Neuronal stem cell (in vitro differentiated cells): Measurements from ENCODE around the gene UPF2.

Experiments used
- DNase-seq: peaks from one replicate; pipeline ENCODE4 v3.0.0-alpha.2; 2013; ENCODE audit warnings: low spot score
- H2AFZ ChIP-seq: one replicate; pipeline ENCODE4 v1.6.1; 2013; ENCODE audit warnings: mild to moderate bottlenecking, low read length, inconsistent platforms
- H2AK5ac ChIP-seq: 2 replicates; pipeline ENCODE4 v1.6.1; 2013; ENCODE audit warnings: low read depth, mild to moderate bottlenecking, inconsistent platforms, low read length, moderate library complexity, mixed read lengths
- H2BK120ac ChIP-seq: 2 replicates; pipeline ENCODE4 v1.6.1; 2013; ENCODE audit warnings: low read depth, mild to moderate bottlenecking, inconsistent platforms, low read length, moderate library complexity, mixed read lengths
- H2BK12ac ChIP-seq: one replicate; pipeline ENCODE4 v1.6.1; 2013; ENCODE audit warnings: low read length, inconsistent platforms
- H2BK15ac ChIP-seq: 2 replicates; pipeline ENCODE4 v1.6.1; 2013; ENCODE audit warnings: mild to moderate bottlenecking, low read length, inconsistent platforms, mixed read lengths
- H2BK5ac ChIP-seq: one replicate; pipeline ENCODE4 v1.6.1; 2013; ENCODE audit warnings: inconsistent platforms, mild to moderate bottlenecking, low read length, moderate library complexity
- H3K14ac ChIP-seq: one replicate; pipeline ENCODE4 v1.6.1; 2013; ENCODE audit warnings: low read length, inconsistent platforms
- H3K18ac ChIP-seq: 2 replicates; pipeline ENCODE4 v1.6.1; 2013; ENCODE audit warnings: low read length, inconsistent platforms
- H3K23ac ChIP-seq: 2 replicates; pipeline ENCODE4 v1.6.1; 2013; ENCODE audit warnings: low read depth, mild to moderate bottlenecking, mixed read lengths, low read length, inconsistent platforms; ENCODE audit not compliant: poor library complexity
- H3K27ac ChIP-seq: replicated peaks from 3 replicates; pipeline ENCODE4 v1.5.1; 2013; ENCODE audit warnings: low read length, inconsistent platforms
- H3K27me3 ChIP-seq, 3 experiments: 2 replicates each; pipeline ENCODE4 v1.6.1; 2013; ENCODE audit warnings: low read length in 3 of 3, mild to moderate bottlenecking in 2 of 3, inconsistent platforms in 1 of 3, low read depth in 1 of 3, mixed read lengths in 1 of 3, moderate library complexity in 1 of 3; ENCODE audit not compliant: control insufficient read depth in 3 of 3, insufficient read depth in 3 of 3
- H3K36me3 ChIP-seq, 2 donors: replicated peaks in 1 of 2; 2 replicates each; pipeline ENCODE4 v1.6.1; 2013; ENCODE audit warnings: low read length in 2 of 2; ENCODE audit not compliant: control insufficient read depth in 2 of 2, insufficient read depth in 2 of 2
- H3K4ac ChIP-seq: 2 replicates; pipeline ENCODE4 v1.6.1; 2013; ENCODE audit warnings: inconsistent platforms, mild to moderate bottlenecking, low read length, moderate library complexity
- H3K4me1 ChIP-seq, 2 donors: 1 replicate in 1 of 2; 2 replicates in 1 of 2; pipeline ENCODE4 v1.6.1; 2013; ENCODE audit warnings: low read length in 2 of 2, low read depth in 1 of 2; ENCODE audit not compliant: control insufficient read depth in 2 of 2, insufficient read depth in 1 of 2
- H3K4me2 ChIP-seq: one replicate; pipeline ENCODE4 v1.6.1; 2013; ENCODE audit warnings: mild to moderate bottlenecking, low read length, inconsistent platforms; ENCODE audit not compliant: insufficient read depth, poor library complexity, severe bottlenecking
- H3K4me3 ChIP-seq, 2 donors: 2 replicates each; pipeline ENCODE4 v1.5.1; 2013; ENCODE audit warnings: low read length in 2 of 2, mild to moderate bottlenecking in 2 of 2, inconsistent platforms in 1 of 2, moderate library complexity in 1 of 2
- H3K79me1 ChIP-seq: one replicate; pipeline ENCODE4 v1.6.1; 2013; ENCODE audit warnings: low read depth, mild to moderate bottlenecking, inconsistent platforms, low read length, moderate library complexity
- H3K9ac ChIP-seq: one replicate; pipeline ENCODE4 v1.6.1; 2013; ENCODE audit warnings: mild to moderate bottlenecking, low read depth, low read length, inconsistent platforms; ENCODE audit not compliant: poor library complexity
- H3K9me3 ChIP-seq, 2 donors: replicated peaks in 1 of 2; 2 replicates each; pipeline versions ENCODE3 to v1.6.1; 2013; ENCODE audit warnings: low read length in 2 of 2, mild to moderate bottlenecking in 2 of 2, inconsistent platforms in 1 of 2, low read depth in 1 of 2, mixed read lengths in 1 of 2, moderate library complexity in 1 of 2; ENCODE audit not compliant: control insufficient read depth in 2 of 2, insufficient read depth in 1 of 2
- H4K8ac ChIP-seq: one replicate; pipeline ENCODE4 v1.6.1; 2013; ENCODE audit warnings: low read depth, mild to moderate bottlenecking, inconsistent platforms, low read length, moderate library complexity
- H4K91ac ChIP-seq: one replicate; pipeline ENCODE4 v1.6.1; 2013; ENCODE audit warnings: low read length, low read depth, mild to moderate bottlenecking, inconsistent platforms; ENCODE audit not compliant: poor library complexity
- WGBS, 2 donors: extraction: QIAGEN DNeasy Blood & Tissue Kit; methylation state at CpG; one replicate each; pipeline ENCODE4 v1.1.7; 2013; ENCODE audit warnings: missing lambda C conversion rate in 2 of 2, mixed read lengths in 1 of 2; ENCODE audit not compliant: insufficient read length in 2 of 2, insufficient replicate concordance in 1 of 2; ENCODE audit errors: extremely low coverage in 2 of 2; 5-methylcytosine and 5-hydroxymethylcytosine counted together

Gene UPF2

DNA sequence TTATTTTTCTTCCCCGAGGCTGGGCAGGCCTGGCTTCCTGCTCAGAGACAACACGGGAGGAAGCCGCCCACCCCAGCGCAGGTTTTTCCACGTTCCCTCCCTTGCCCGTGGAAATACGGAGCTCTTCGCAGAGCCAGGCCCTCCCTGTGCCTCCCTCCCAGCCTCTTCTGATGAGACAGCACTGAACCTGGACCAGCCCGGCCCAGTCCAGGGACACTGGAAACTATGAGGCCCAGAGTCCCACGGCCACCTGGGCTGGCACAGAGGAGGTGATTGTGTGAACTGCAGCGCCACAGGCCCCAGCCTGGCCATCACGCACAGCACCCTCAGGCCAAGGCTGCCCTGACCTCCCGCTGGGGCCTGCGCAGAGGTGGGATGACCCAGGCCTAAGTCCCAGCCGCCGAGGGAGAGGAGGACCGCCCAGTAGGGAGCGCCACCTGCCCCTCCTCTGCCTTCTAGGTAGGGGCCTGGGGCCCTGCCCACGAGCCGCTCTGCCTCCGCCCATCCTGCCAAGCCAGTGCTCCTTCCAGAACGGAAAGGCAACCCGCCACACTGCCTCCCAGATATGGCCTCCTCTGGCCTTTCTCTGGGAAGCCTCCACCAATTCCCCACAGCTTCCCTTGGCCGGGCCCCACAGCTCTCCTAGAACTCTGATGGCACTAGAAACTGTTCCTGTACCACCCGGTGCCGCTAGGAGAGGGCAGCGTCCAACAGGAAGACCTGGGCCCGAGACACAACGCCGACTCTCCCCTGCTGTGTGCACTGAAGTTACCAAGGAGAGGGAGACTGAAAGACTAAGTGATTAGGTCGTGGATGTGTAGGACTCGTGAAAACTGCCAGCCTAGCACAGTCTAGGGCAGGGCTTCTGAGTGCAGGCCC lies 162.2 kb downstream of the UPF2 start:
- H2BK15ac ChIP-seq = peak overlapping the region; percentile 60
- no peak overlapping the region for H3K27ac ChIP-seq
- peaks cover 12% of the 10 kb centered on the region in 2 donors for H3K4me1 ChIP-seq
- H3K27me3 ChIP-seq = no peaks in the 10 kb centered on the region
- H3K9me3 ChIP-seq = no peaks in the 10 kb centered on the region
- H2BK12ac ChIP-seq = peak overlapping the region; percentile 78
- H3K4me3 ChIP-seq = no peak overlapping the region
- H3K18ac ChIP-seq = peak overlapping the region; percentile 50
- H2AK5ac ChIP-seq = peak overlapping the region; percentile 78
- H3K36me3 ChIP-seq = no peaks in the 10 kb centered on the region
- H3K79me1 ChIP-seq = no peaks in the 10 kb centered on the region
- no peak overlapping the region for H3K9ac ChIP-seq
- no peak overlapping the region for H3K14ac ChIP-seq
- no peak overlapping the region for H4K91ac ChIP-seq
- H3K23ac ChIP-seq = peak overlapping the region; percentile 49
- no peak overlapping the region for H3K4ac ChIP-seq
- H4K8ac ChIP-seq = no peak overlapping the region
- DNase-seq = no peak
- H2BK5ac ChIP-seq = no peak overlapping the region
- H2AFZ ChIP-seq = peak overlapping the region; percentile 13
- WGBS, 2 donors = no CpG with 5 or more reads among the region's 32 CpGs
- no peak overlapping the region for H3K4me2 ChIP-seq
- no peak overlapping the region for H2BK120ac ChIP-seq

DNA sequence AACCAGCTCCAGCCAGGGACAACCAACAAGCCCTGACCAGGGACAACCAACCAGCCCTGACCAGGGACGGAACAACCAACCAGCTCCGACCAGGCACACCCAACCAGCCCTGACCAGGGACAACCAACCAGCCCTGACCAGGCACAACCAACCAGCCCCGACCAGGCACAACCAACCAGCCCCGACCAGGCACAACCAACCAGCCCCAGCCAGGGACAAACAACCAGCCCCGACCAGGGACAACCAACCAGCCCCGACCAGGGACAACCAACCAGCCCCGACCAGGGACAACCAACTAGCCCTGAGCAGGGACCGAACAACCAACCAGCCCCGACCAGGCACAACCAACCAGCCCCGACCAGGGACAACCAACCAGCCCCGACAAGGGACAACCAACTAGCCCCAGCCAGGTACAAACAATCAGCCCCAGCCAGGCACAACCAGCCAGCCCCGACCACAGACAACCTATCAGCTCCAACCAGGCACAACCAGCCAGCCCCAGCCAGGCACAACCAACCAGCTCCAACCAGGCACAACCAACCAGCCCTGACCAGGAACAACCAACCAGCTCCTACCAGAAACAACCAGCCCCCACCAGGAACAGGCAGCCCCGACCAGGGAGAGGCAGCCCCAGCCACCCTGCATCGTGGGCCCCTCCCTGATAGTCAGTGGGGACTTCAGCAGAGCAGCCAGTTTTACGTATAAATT lies 163.1 kb downstream of the UPF2 start:
- no peak overlapping the region for H3K4ac ChIP-seq
- H3K9me3 ChIP-seq = no peaks in the 10 kb centered on the region
- H3K18ac ChIP-seq = peak overlapping the region; percentile 58
- no peaks in the 10 kb centered on the region for H3K27me3 ChIP-seq
- H3K4me2 ChIP-seq = no peak overlapping the region
- H2BK12ac ChIP-seq = no peak overlapping the region
- H4K91ac ChIP-seq = no peak overlapping the region
- H3K79me1 ChIP-seq = no peaks in the 10 kb centered on the region
- no peak overlapping the region for H4K8ac ChIP-seq
- peak overlapping the region; percentile 78 for H2AK5ac ChIP-seq
- WGBS, 2 donors = no CpG with 5 or more reads among the region's 15 CpGs
- no peak overlapping the region for H3K4me3 ChIP-seq
- DNase-seq = no peak
- H3K14ac ChIP-seq = peak overlapping the region; percentile 59
- H3K23ac ChIP-seq = peak overlapping the region; percentile 35
- peak overlapping the region; percentile 13 for H2AFZ ChIP-seq
- no peaks in the 10 kb centered on the region for H3K36me3 ChIP-seq
- peaks cover 16% of the 10 kb centered on the region in 2 donors for H3K4me1 ChIP-seq
- H3K27ac ChIP-seq = no peak overlapping the region
- H3K9ac ChIP-seq = no peak overlapping the region
- H2BK5ac ChIP-seq = no peak overlapping the region
- H2BK120ac ChIP-seq = no peak overlapping the region
- peak overlapping the region; percentile 60 for H2BK15ac ChIP-seq

DNA sequence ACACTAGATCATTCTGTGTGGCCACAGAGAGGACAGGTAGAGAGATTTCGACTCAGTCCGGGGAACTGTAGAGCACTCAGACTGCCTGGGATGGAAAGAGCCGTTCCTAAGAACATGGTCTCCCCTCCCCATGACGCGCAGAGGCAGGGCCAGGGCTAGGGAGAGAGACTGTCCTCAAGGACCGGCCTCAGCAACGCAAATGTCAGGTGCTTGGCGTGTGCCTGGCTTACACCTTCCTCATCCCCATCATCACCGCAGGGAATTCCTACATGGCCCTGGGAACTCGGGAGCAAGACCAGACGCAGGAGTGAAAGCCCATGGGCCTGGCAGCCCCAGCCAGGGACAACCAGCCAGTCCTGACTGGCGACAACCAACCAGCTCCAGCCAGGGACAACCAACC lies 163.8 kb downstream of the UPF2 start:
- Histone ChIP-seq H3K18ac (peak overlapping the region; percentile 0), H4K8ac (no peak overlapping the region), H2AFZ (peak overlapping the region; percentile 31), H4K91ac (no peak overlapping the region), H3K14ac (no peak overlapping the region), H2BK15ac (peak overlapping the region; percentile 5), H2AK5ac (peak overlapping the region; percentile 78), H3K23ac (no peak overlapping the region), H3K27ac (no peak overlapping the region), H3K27me3 (no peaks in the 10 kb centered on the region), H3K4me2 (no peak overlapping the region), H3K4ac (no peak overlapping the region), H3K4me1 (peaks cover 16 to 20% of the 10 kb centered on the region in 2 donors), H3K4me3 (peak overlapping the region in 1 of 2 donors; percentile 55), H3K9ac (no peak overlapping the region), H2BK12ac (no peak overlapping the region), H2BK5ac (no peak overlapping the region), H3K9me3 (no peaks in the 10 kb centered on the region), H2BK120ac (no peak overlapping the region), H3K79me1 (no peaks in the 10 kb centered on the region), H3K36me3 (no peaks in the 10 kb centered on the region)
- no peak for DNase-seq
- WGBS, 2 donors = no CpG with 5 or more reads among the region's 12 CpGs

DNA sequence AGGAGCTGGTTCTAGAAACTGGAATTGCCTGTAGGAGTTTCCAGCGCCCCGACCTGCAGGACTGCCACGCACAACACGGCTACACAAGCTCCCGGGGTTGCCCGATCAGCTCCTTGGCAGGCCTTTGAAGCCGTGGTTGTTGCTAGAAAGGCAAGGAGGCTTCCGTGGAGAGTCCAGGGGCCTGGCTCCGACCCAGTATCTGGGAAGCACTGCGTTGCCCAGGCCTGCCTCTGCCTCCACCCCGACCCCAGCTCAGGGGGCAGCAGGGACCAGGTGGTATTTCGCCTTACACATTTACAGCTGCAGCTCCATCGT lies 165.1 kb downstream of the UPF2 start:
- DNase-seq = no peak
- Histone ChIP-seq H2AFZ (peak overlapping the region; percentile 57), H2BK15ac (peak overlapping the region; percentile 99), H2BK5ac (peak overlapping the region; percentile 70), H2BK120ac (peak overlapping the region; percentile 44), H3K36me3 (no peaks in the 10 kb centered on the region), H2BK12ac (no peak overlapping the region), H3K4me3 (no peak overlapping the region), H4K8ac (no peak overlapping the region), H3K27ac (no peak overlapping the region), H3K23ac (no peak overlapping the region), H3K14ac (no peak overlapping the region), H3K9me3 (no peaks in the 10 kb centered on the region), H3K9ac (peak overlapping the region; percentile 1), H3K4me1 (peaks cover 18 to 20% of the 10 kb centered on the region in 2 donors), H3K4me2 (no peak overlapping the region), H3K27me3 (no peaks in the 10 kb centered on the region), H2AK5ac (peak overlapping the region; percentile 96), H3K18ac (peak overlapping the region; percentile 92), H3K4ac (peak overlapping the region; percentile 42), H3K79me1 (no peaks in the 10 kb centered on the region), H4K91ac (no peak overlapping the region)
- no CpG with 5 or more reads among the region's 13 CpGs for WGBS, 2 donors
